ENCODE measurements around the gene PLPPR1. TPM values are rescaled to one million over a fixed set of nuclear protein-coding genes. Genes with fewer than 3 reads are reported as not detected.

PLPPR1 gene
- total and polyA plus RNA-seq, 2 experiments from 2014 or later: 1.3 to 3.7 TPM

DNA sequence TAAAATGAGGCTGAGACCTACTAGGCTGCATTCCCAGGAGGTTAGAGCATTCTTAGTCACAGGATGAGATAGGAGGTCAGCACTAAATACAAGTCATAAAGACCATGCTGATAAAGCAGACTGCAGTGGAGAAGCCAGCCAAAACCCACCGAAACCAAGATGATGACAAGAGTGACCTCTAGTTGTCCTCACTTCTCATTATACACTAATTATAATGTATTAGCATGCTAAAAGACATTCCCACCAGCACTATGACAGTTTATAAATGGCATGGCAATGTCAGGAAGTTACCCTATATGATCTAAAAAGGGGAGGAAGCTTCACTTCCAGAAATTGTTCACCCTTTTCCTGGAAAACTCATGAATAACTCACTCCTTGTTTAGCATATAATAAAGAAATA lies 88.6 kb downstream of the PLPPR1 start:
- H3K27me3 ChIP-seq (ENCODE audit: insufficient read depth): no peaks in the 10 kb centered on the region
- TF ChIP-seq EZH2 (IDR thresholded peaks at IDR 0.05; ENCODE audit: low read depth, unreplicated experiment): no peak
- TF ChIP-seq, protein P1, sequence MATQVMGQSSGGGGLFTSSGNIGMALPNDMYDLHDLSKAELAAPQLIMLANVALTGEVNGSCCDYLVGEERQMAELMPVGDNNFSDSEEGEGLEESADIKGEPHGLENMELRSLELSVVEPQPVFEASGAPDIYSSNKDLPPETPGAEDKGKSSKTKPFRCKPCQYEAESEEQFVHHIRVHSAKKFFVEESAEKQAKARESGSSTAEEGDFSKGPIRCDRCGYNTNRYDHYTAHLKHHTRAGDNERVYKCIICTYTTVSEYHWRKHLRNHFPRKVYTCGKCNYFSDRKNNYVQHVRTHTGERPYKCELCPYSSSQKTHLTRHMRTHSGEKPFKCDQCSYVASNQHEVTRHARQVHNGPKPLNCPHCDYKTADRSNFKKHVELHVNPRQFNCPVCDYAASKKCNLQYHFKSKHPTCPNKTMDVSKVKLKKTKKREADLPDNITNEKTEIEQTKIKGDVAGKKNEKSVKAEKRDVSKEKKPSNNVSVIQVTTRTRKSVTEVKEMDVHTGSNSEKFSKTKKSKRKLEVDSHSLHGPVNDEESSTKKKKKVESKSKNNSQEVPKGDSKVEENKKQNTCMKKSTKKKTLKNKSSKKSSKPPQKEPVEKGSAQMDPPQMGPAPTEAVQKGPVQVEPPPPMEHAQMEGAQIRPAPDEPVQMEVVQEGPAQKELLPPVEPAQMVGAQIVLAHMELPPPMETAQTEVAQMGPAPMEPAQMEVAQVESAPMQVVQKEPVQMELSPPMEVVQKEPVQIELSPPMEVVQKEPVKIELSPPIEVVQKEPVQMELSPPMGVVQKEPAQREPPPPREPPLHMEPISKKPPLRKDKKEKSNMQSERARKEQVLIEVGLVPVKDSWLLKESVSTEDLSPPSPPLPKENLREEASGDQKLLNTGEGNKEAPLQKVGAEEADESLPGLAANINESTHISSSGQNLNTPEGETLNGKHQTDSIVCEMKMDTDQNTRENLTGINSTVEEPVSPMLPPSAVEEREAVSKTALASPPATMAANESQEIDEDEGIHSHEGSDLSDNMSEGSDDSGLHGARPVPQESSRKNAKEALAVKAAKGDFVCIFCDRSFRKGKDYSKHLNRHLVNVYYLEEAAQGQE (IDR thresholded peaks at IDR 0.05; ENCODE audit: unreplicated experiment): no peak
- no peak for TF ChIP-seq EZH2phosphoT487 (IDR thresholded peaks at IDR 0.05; ENCODE audit: unreplicated experiment)
- TF ChIP-seq, protein P2, sequence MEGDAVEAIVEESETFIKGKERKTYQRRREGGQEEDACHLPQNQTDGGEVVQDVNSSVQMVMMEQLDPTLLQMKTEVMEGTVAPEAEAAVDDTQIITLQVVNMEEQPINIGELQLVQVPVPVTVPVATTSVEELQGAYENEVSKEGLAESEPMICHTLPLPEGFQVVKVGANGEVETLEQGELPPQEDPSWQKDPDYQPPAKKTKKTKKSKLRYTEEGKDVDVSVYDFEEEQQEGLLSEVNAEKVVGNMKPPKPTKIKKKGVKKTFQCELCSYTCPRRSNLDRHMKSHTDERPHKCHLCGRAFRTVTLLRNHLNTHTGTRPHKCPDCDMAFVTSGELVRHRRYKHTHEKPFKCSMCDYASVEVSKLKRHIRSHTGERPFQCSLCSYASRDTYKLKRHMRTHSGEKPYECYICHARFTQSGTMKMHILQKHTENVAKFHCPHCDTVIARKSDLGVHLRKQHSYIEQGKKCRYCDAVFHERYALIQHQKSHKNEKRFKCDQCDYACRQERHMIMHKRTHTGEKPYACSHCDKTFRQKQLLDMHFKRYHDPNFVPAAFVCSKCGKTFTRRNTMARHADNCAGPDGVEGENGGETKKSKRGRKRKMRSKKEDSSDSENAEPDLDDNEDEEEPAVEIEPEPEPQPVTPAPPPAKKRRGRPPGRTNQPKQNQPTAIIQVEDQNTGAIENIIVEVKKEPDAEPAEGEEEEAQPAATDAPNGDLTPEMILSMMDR (conservative IDR thresholded peaks at IDR 0.05; ENCODE audit: low read depth in 2 of 2): no peak
- TF ChIP-seq ZNF331 (CRISPR knock-in tag; IDR thresholded peaks at IDR 0.05; ENCODE audit: low read depth): no peak
- TF ChIP-seq, protein P3, sequence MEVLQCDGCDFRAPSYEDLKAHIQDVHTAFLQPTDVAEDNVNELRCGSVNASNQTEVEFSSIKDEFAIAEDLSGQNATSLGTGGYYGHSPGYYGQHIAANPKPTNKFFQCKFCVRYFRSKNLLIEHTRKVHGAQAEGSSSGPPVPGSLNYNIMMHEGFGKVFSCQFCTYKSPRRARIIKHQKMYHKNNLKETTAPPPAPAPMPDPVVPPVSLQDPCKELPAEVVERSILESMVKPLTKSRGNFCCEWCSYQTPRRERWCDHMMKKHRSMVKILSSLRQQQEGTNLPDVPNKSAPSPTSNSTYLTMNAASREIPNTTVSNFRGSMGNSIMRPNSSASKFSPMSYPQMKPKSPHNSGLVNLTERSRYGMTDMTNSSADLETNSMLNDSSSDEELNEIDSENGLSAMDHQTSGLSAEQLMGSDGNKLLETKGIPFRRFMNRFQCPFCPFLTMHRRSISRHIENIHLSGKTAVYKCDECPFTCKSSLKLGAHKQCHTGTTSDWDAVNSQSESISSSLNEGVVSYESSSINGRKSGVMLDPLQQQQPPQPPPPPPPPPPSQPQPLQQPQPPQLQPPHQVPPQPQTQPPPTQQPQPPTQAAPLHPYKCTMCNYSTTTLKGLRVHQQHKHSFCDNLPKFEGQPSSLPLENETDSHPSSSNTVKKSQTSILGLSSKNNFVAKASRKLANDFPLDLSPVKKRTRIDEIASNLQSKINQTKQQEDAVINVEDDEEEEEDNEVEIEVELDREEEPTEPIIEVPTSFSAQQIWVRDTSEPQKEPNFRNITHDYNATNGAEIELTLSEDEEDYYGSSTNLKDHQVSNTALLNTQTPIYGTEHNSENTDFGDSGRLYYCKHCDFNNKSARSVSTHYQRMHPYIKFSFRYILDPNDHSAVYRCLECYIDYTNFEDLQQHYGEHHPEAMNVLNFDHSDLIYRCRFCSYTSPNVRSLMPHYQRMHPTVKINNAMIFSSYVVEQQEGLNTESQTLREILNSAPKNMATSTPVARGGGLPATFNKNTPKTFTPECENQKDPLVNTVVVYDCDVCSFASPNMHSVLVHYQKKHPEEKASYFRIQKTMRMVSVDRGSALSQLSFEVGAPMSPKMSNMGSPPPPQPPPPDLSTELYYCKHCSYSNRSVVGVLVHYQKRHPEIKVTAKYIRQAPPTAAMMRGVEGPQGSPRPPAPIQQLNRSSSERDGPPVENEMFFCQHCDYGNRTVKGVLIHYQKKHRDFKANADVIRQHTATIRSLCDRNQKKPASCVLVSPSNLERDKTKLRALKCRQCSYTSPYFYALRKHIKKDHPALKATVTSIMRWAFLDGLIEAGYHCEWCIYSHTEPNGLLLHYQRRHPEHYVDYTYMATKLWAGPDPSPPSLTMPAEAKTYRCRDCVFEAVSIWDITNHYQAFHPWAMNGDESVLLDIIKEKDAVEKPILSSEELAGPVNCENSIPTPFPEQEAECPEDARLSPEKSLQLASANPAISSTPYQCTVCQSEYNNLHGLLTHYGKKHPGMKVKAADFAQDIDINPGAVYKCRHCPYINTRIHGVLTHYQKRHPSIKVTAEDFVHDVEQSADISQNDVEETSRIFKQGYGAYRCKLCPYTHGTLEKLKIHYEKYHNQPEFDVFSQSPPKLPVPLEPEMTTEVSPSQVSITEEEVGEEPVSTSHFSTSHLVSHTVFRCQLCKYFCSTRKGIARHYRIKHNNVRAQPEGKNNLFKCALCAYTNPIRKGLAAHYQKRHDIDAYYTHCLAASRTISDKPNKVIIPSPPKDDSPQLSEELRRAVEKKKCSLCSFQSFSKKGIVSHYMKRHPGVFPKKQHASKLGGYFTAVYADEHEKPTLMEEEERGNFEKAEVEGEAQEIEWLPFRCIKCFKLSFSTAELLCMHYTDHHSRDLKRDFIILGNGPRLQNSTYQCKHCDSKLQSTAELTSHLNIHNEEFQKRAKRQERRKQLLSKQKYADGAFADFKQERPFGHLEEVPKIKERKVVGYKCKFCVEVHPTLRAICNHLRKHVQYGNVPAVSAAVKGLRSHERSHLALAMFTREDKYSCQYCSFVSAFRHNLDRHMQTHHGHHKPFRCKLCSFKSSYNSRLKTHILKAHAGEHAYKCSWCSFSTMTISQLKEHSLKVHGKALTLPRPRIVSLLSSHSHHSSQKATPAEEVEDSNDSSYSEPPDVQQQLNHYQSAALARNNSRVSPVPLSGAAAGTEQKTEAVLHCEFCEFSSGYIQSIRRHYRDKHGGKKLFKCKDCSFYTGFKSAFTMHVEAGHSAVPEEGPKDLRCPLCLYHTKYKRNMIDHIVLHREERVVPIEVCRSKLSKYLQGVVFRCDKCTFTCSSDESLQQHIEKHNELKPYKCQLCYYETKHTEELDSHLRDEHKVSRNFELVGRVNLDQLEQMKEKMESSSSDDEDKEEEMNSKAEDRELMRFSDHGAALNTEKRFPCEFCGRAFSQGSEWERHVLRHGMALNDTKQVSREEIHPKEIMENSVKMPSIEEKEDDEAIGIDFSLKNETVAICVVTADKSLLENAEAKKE (CRISPR knock-in tag; IDR thresholded peaks at IDR 0.05): no peak
- TF ChIP-seq JUNB (IDR thresholded peaks at IDR 0.05; ENCODE audit: unreplicated experiment): no peak
- no peak for TF ChIP-seq STAT1 (IDR thresholded peaks at IDR 0.05; ENCODE audit: unreplicated experiment)
- TF ChIP-seq, protein P4, sequence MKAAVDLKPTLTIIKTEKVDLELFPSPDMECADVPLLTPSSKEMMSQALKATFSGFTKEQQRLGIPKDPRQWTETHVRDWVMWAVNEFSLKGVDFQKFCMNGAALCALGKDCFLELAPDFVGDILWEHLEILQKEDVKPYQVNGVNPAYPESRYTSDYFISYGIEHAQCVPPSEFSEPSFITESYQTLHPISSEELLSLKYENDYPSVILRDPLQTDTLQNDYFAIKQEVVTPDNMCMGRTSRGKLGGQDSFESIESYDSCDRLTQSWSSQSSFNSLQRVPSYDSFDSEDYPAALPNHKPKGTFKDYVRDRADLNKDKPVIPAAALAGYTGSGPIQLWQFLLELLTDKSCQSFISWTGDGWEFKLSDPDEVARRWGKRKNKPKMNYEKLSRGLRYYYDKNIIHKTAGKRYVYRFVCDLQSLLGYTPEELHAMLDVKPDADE (IDR thresholded peaks at IDR 0.05): no peak
- TF ChIP-seq NANOG (IDR thresholded peaks at IDR 0.05; ENCODE audit: borderline replicate concordance): no peak
- TF ChIP-seq ZNF114 (CRISPR knock-in tag; IDR thresholded peaks at IDR 0.05): no peak
- no peak for TF ChIP-seq CREB1 (CRISPR knock-in tag; IDR thresholded peaks at IDR 0.05; ENCODE audit: low read depth)
- no peak for TF ChIP-seq POLR2AphosphoS5 (IDR thresholded peaks at IDR 0.05; ENCODE audit: low read depth)
- no peak overlapping the region for H3K4me3 Mint-ChIP-seq
- peaks cover 3% of the 10 kb centered on the region; the same call in 1 of the 2 replicates for H3K9me2 ChIP-seq (ENCODE audit: insufficient read depth)
- H3K27me3 Mint-ChIP-seq (ENCODE audit: insufficient read depth, low read depth, poor library complexity): peaks cover 3% of the 10 kb centered on the region
- H4K20me1 ChIP-seq (replicated peaks; ENCODE audit: insufficient read depth): no peaks in the 10 kb centered on the region
- DNase-seq (ENCODE audit: low spot score) (no peak), ATAC-seq (no peak)
- no peak overlapping the region for H3K4me2 ChIP-seq
- H3K36me3 ChIP-seq (ENCODE audit: insufficient read depth): no peaks in the 10 kb centered on the region
- no peaks in the 10 kb centered on the region for H3F3A ChIP-seq (replicated peaks; ENCODE audit: low read depth)
- H3K79me2 ChIP-seq (replicated peaks; ENCODE audit: insufficient read depth): no peaks in the 10 kb centered on the region
- H3K27ac ChIP-seq (ENCODE audit: low read depth): no peak overlapping the region
- H3K9me3 Mint-ChIP-seq: peaks cover 3% of the 10 kb centered on the region; the same call in 2 of the 3 replicates
- H3K36me3 Mint-ChIP-seq (ENCODE audit: low read depth): peaks cover 3% of the 10 kb centered on the region; the same call in 2 of the 3 replicates
- peaks cover 34% of the 10 kb centered on the region for H3K4me1 Mint-ChIP-seq
- H2AFZ ChIP-seq: no peak overlapping the region
- H3K4me1 ChIP-seq (ENCODE audit: insufficient read depth): peaks cover 26% of the 10 kb centered on the region
- no peak overlapping the region for H3K4me3 ChIP-seq
- no peak overlapping the region for H3K27ac Mint-ChIP-seq

Data from GM23338 (cell line).